NCI-H2196 (cell line): ENCODE data around the gene GDF15.
A peak's percentile ranks its signal among the peaks of the same experiment; 100 is the strongest.
"Not testable (repeated sequence)": the region's sequence is repeated elsewhere in the genome, so short reads cannot be mapped to it uniquely, and the experiment has no call there.

Experiments used
- DNase-seq: peaks from one replicate; lab custom pipeline; 2025; ENCODE audit not compliant: unreplicated experiment; lab: John Stamatoyannopoulos, UW

Gene GDF15

GRCh38 chr19:18385675-18386542, at the start of gene GDF15:
Gene GDF15, plus strand, starts transcription at chr19:18386158. Its CDS starts 32 bp downstream, at chr19:18386190.
- DNase-seq = peak; percentile 40

- no peak for DNase-seq
Observed at GRCh38 chr19:18338541-18338940, 47.4 kb upstream of the GDF15 start.

- no peak for DNase-seq
Observed at GRCh38 chr19:18339723-18340122, 46.2 kb upstream of the GDF15 start.

GRCh38 chr19:18340190-18340989, 45.6 kb upstream of the GDF15 start, which contains the start of gene PGPEP1:
Gene PGPEP1, plus strand, starts transcription at chr19:18340598. Its CDS starts 84 bp downstream, at chr19:18340682.
- peak; percentile 77 for DNase-seq

- DNase-seq = peak; percentile 56
Observed at GRCh38 chr19:18340990-18341868, 44.7 kb upstream of the GDF15 start.

GRCh38 chr19:18342090-18342632, 43.8 kb upstream of the GDF15 start:
- no peak for DNase-seq

GRCh38 chr19:18344582-18344950, 41.4 kb upstream of the GDF15 start:
- DNase-seq = no peak

GRCh38 chr19:18345296-18345695, 40.7 kb upstream of the GDF15 start:
- DNase-seq = no peak

- no peak for DNase-seq
Observed at GRCh38 chr19:18346091-18346490, 39.9 kb upstream of the GDF15 start.

- DNase-seq = no peak
Observed at GRCh38 chr19:18348171-18348570, 37.8 kb upstream of the GDF15 start.

GRCh38 chr19:18348818-18349339, 37.1 kb upstream of the GDF15 start:
- DNase-seq = not testable (repeated sequence)

GRCh38 chr19:18349524-18350128, 36.3 kb upstream of the GDF15 start:
- peak; percentile 74 for DNase-seq

- DNase-seq = no peak
Observed at GRCh38 chr19:18350490-18350889, 35.5 kb upstream of the GDF15 start.

- DNase-seq = no peak
Observed at GRCh38 chr19:18351544-18351943, 34.4 kb upstream of the GDF15 start.

GRCh38 chr19:18353378-18354005, 32.5 kb upstream of the GDF15 start:
- no peak for DNase-seq

- not testable (repeated sequence) for DNase-seq
Observed at GRCh38 chr19:18354743-18355142, 31.2 kb upstream of the GDF15 start.

GRCh38 chr19:18357041-18357440, 28.9 kb upstream of the GDF15 start:
- DNase-seq = no peak

GRCh38 chr19:18361646-18362045, 24.3 kb upstream of the GDF15 start:
- no peak for DNase-seq

GRCh38 chr19:18362934-18363542, 22.9 kb upstream of the GDF15 start:
- no peak for DNase-seq
